HEK293T (cell line): ENCODE measurements around the gene RAB3IL1.
"Not testable (repeated sequence)": the region's sequence is repeated elsewhere in the genome, so short reads cannot be mapped to it uniquely, and the experiment has no call there.

Source experiments
- CTCF ChIA-PET: fragments of 350-600 bp; formaldehyde crosslinking; extraction: SDS; loops from one replicate; lab custom pipeline; 2021; ENCODE audit warnings: antibody characterized with exemption, inconsistent platforms; lab: Yijun Ruan, JAX
- POLR2A ChIA-PET: fragments of 350-600 bp; formaldehyde crosslinking; extraction: SDS; loops from one replicate; lab custom pipeline; 2020; ENCODE audit warnings: antibody characterized with exemption, inconsistent platforms; lab: Yijun Ruan, JAX
- DNase-seq: peaks from one replicate; pipeline ENCODE4 v3.0.0; 2012; ENCODE audit warnings: mixed read lengths; ENCODE audit errors: extremely low spot score
- ARNT ChIP-seq: fragments of 450-650 bp; IDR thresholded peaks from 2 replicates; pipeline ENCODE4 v1.6.1; 2017; ENCODE audit warnings: mild to moderate bottlenecking
- BHLHE40 ChIP-seq: fragments of 450-650 bp; IDR thresholded peaks from 2 replicates; pipeline ENCODE4 v1.6.1; 2016; ENCODE audit warnings: mild to moderate bottlenecking, moderate library complexity, borderline replicate concordance
- CTBP1 ChIP-seq: fragments of 450-650 bp; IDR thresholded peaks from 2 replicates; pipeline ENCODE4 v1.6.1; 2016; ENCODE audit warnings: borderline replicate concordance
- ELF4 ChIP-seq: fragments of 450-650 bp; IDR thresholded peaks from 2 replicates; pipeline ENCODE4 v1.6.1; 2017; ENCODE audit warnings: antibody characterized with exemption
- FOXA1 ChIP-seq: fragments of 450-650 bp; IDR thresholded peaks from 2 replicates; pipeline ENCODE4 v1.6.1; 2016; ENCODE audit warnings: mild to moderate bottlenecking
- FOXK2 ChIP-seq: fragments of 450-650 bp; IDR thresholded peaks from 2 replicates; pipeline ENCODE4 v1.6.1; 2016; ENCODE audit warnings: mild to moderate bottlenecking
- FOXM1 ChIP-seq: fragments of 450-650 bp; IDR thresholded peaks from 2 replicates; pipeline ENCODE4 v1.6.1; 2017; ENCODE audit warnings: mild to moderate bottlenecking, borderline replicate concordance
- HDGF ChIP-seq: fragments of 450-650 bp; IDR thresholded peaks from 2 replicates; pipeline ENCODE4 v1.6.1; 2017; ENCODE audit warnings: antibody characterized with exemption, borderline replicate concordance
- L3MBTL2 ChIP-seq: fragments of 450-650 bp; conservative IDR thresholded peaks from 2 replicates; pipeline ENCODE4 v1.6.1; 2016; ENCODE audit warnings: mild to moderate bottlenecking
- LEF1 ChIP-seq: fragments of 450-650 bp; IDR thresholded peaks from 2 replicates; pipeline ENCODE4 v1.6.1; 2017; ENCODE audit warnings: mild to moderate bottlenecking, borderline replicate concordance
- NFRKB ChIP-seq: fragments of 450-650 bp; IDR thresholded peaks from 2 replicates; pipeline ENCODE4 v1.6.1; 2016; ENCODE audit warnings: mild to moderate bottlenecking, moderate library complexity
- PKNOX1 ChIP-seq: fragments of 450-650 bp; IDR thresholded peaks from 2 replicates; pipeline ENCODE4 v1.6.1; 2016
- SP1 ChIP-seq: fragments of 450-650 bp; IDR thresholded peaks from 2 replicates; pipeline ENCODE4 v1.6.1; 2017
- SUZ12 ChIP-seq: fragments of 450-650 bp; IDR thresholded peaks from 2 replicates; pipeline ENCODE4 v1.6.1; 2016; ENCODE audit warnings: mild to moderate bottlenecking
- TARDBP ChIP-seq: fragments of 450-650 bp; IDR thresholded peaks from 2 replicates; pipeline ENCODE4 v1.6.1; 2016
- ZNF384 ChIP-seq: fragments of 450-650 bp; IDR thresholded peaks from 2 replicates; pipeline ENCODE4 v1.6.1; 2016

Gene RAB3IL1

GRCh38 chr11:61954106-61954850, 36.9 kb upstream of the RAB3IL1 start:
- DNase-seq, result no peak
- ChIA-PET POLR2A (interaction anchor here (1.1 kb wide), 2 partner anchors 11 to 13 kb away, joined by 4 to 5 read pairs; partner anchors contain the start of gene FTH1), CTCF (no interaction called here)
- TF ChIP-seq NFRKB (no peak), FOXA1 (no peak), HDGF (no peak), BHLHE40 (no peak), FOXM1 (no peak), SUZ12 (no peak), TARDBP (no peak), ZNF384 (no peak), FOXK2 (no peak), CTBP1 (no peak)

- ChIA-PET POLR2A (interaction anchor here (5.1 kb wide), 1 partner anchor 13 kb away, joined by 68 read pairs; the partner anchor contains the start of gene FTH1), CTCF (interaction anchor here (1.8 kb wide), 1 partner anchor 128 kb away, joined by 4 read pairs; no protein-coding TSS in a partner anchor)
- DNase-seq, result not testable (repeated sequence)
Measured at GRCh38 chr11:61953632-61954031, 36.3 kb upstream of the RAB3IL1 start.

GRCh38 chr11:61952882-61953281, 35.5 kb upstream of the RAB3IL1 start:
- DNase-seq, result no peak
- TF ChIP-seq SUZ12 (no peak), PKNOX1 (peak; percentile 60), FOXK2 (no peak)
- ChIA-PET CTCF (interaction anchor here (1.2 to 1.8 kb wide), 2 partner anchors 54 to 129 kb away, joined by 4 to 5 read pairs; no protein-coding TSS in a partner anchor), POLR2A (interaction anchor here (5.1 kb wide), 1 partner anchor 14 kb away, joined by 68 read pairs; the partner anchor contains the start of gene FTH1)

GRCh38 chr11:61951484-61952135, 34.2 kb upstream of the RAB3IL1 start:
- no peak for TF ChIP-seq TARDBP
- no peak for DNase-seq
- ChIA-PET CTCF (interaction anchor here (1.2 to 3.0 kb wide), 3 partner anchors 53 to 130 kb away, joined by 4 to 27 read pairs (median 5); no protein-coding TSS in a partner anchor), POLR2A (interaction anchor here (1.1 to 5.1 kb wide), 2 partner anchors 10 to 15 kb away, joined by 4 to 68 read pairs; partner anchors contain the start of gene FTH1)

GRCh38 chr11:61950035-61950547, 32.7 kb upstream of the RAB3IL1 start, which contains the start of gene BEST1:
BEST1 (plus strand) TSS chr11:61950351; CDS start chr11:61951807, 1,456 bp downstream.
- DNase-seq, result no peak
- CTCF ChIA-PET, result interaction anchor here (0.7 to 3.3 kb wide), 4 partner anchors 52 to 133 kb away, joined by 3 to 27 read pairs (median 14); no protein-coding TSS in a partner anchor
- no peak for TF ChIP-seq HDGF
- TF ChIP-seq SP1, result no peak
- TF ChIP-seq ARNT, result no peak
- TF ChIP-seq PKNOX1, result no peak
- no peak for TF ChIP-seq ELF4
- no peak for TF ChIP-seq LEF1
- TF ChIP-seq ZNF384, result no peak
- no peak for TF ChIP-seq SUZ12
- TF ChIP-seq FOXA1, result no peak
- TF ChIP-seq TARDBP, result no peak
- no peak for TF ChIP-seq FOXK2
- TF ChIP-seq CTBP1, result no peak
- TF ChIP-seq NFRKB, result no peak
- no peak for TF ChIP-seq L3MBTL2
- no peak for TF ChIP-seq BHLHE40
- TF ChIP-seq FOXM1, result no peak
- POLR2A ChIA-PET, result interaction anchor here (0.8 to 5.1 kb wide), 17 partner anchors 11 to 131 kb away, joined by 3 to 68 read pairs (median 4); partner anchors contain the start of gene FTH1

- DNase-seq, result peak; percentile 79
- POLR2A ChIA-PET, result interaction anchor here (0.6 to 5.1 kb wide), 20 partner anchors 13 to 157 kb away, joined by 3 to 68 read pairs (median 3); partner anchors contain the start of genes FEN1, FTH1 and TMEM258
- CTCF ChIA-PET, result interaction anchor here (0.7 to 3.3 kb wide), 5 partner anchors 51 to 134 kb away, joined by 3 to 27 read pairs (median 11); no protein-coding TSS in a partner anchor
- TF ChIP-seq SP1, result no peak
- TF ChIP-seq FOXK2, result no peak
- TF ChIP-seq FOXM1, result no peak
- TF ChIP-seq PKNOX1, result peak; percentile 85
Measured at GRCh38 chr11:61949169-61950034, 32.0 kb upstream of the RAB3IL1 start.
